GM12878 (cell line): ENCODE results near the gene KCNQ1OT1. TPM values are rescaled to one million over a fixed set of nuclear protein-coding genes. Genes with fewer than 3 reads are reported as not detected.

ENCODE experiments used
- BCLAF1 ChIP-seq: fragments of 450-650 bp; IDR thresholded peaks from 2 replicates; pipeline ENCODE4 v1.6.1; 2017; ENCODE audit warnings: antibody characterized with exemption, mild to moderate bottlenecking, moderate library complexity
- DPF2 ChIP-seq: fragments of 450-650 bp; IDR thresholded peaks from 2 replicates; pipeline ENCODE4 v1.6.1; 2017; ENCODE audit warnings: mild to moderate bottlenecking
- IRF4 ChIP-seq: IDR thresholded peaks from 2 replicates; pipeline ENCODE4 v1.6.1; 2011; ENCODE audit warnings: low read depth, low read length
- NR2C2 ChIP-seq: IDR thresholded peaks from 2 replicates; pipeline ENCODE4 v1.6.1; 2011; ENCODE audit warnings: borderline replicate concordance, low read depth; ENCODE audit not compliant: control insufficient read depth, insufficient read length
- STAT3 ChIP-seq: IDR thresholded peaks from 2 replicates; pipeline ENCODE4 v1.6.1; 2011; ENCODE audit warnings: low read depth, low read length, improper control_type of control experiment
- ZBTB33 ChIP-seq: fragments of 450-650 bp; IDR thresholded peaks from 2 replicates; pipeline ENCODE4 v1.6.1; 2017; ENCODE audit warnings: mild to moderate bottlenecking
- ZBTB4 ChIP-seq: fragments of 450-650 bp; formaldehyde crosslinking; IDR thresholded peaks from 2 replicates; pipeline ENCODE4 v1.4.0; 2022; ENCODE audit warnings: mild to moderate bottlenecking, moderate library complexity
- polyA plus RNA-seq, 11 experiments: library from polyadenylated mRNA; depleted of rRNA in 4 of 11; unstranded in 6 of 11; stranded (reverse) in 5 of 11; fragments of >200 nt; fragmentation: Nextera tagmentation in 4 of 11; fragmentation: Illumina TruSeq in 1 of 11; extraction: Ambion mirVana in 4 of 11; extraction: Trizol in 1 of 11; gene quantifications; 1 replicate in 1 of 11; 2 replicates in 10 of 11; pipeline versions ENCODE4 v1.2.1 to v1.2.3, GENCODE V29; 2011 to 2016; ENCODE audit warnings: inconsistent platforms in 2 of 11, missing spikeins in 2 of 11, low read depth in 1 of 11
- total RNA-seq, 4 experiments: library from RNA; depleted of rRNA in 3 of 4; stranded (reverse); fragments of >200 nt in 3 of 4; fragmentation: Illumina TruSeq in 1 of 4; extraction: Trizol in 1 of 4; gene quantifications; 2 replicates each; pipeline versions ENCODE4 v1.2.1 to v1.2.3, GENCODE V29; 2013 to 2021

Gene KCNQ1OT1
- total and polyA plus RNA-seq, 10 of the 15 experiments (the other 5 are each of a cell fraction or from before 2014, with no cell fraction given): 0.02 to 1.6 (median 0.41) TPM

- TF ChIP-seq BCLAF1: no peak
- TF ChIP-seq DPF2: no peak
- TF ChIP-seq NR2C2: no peak
- no peak for TF ChIP-seq ZBTB33
- no peak for TF ChIP-seq ZBTB4
- TF ChIP-seq IRF4: no peak
- TF ChIP-seq STAT3: no peak
Measured at GRCh38 chr11:2577991-2578928, 121.5 kb downstream of the KCNQ1OT1 start (continued).
